Neural progenitor cell (in vitro differentiated cells): ENCODE measurements around the gene CYP39A1.

Experiments
- EZH2 ChIP-seq: fragments of 200-600 bp; sonication (generic); IDR thresholded peaks from 2 replicates; pipeline ENCODE4 v1.6.1; 2017; ENCODE audit warnings: antibody characterized with exemption, mild to moderate bottlenecking, moderate library complexity
- EZH2phosphoT487 ChIP-seq: fragments of 200-600 bp; sonication (generic); IDR thresholded peaks from 2 replicates; pipeline ENCODE4 v1.6.1; 2017; ENCODE audit warnings: antibody characterized with exemption
- TF ChIP-seq, protein P1 (sequence below): fragments of 200-600 bp; sonication (generic); IDR thresholded peaks from 2 replicates; pipeline ENCODE4 v1.5.1; 2017; ENCODE audit warnings: antibody characterized with exemption, mild to moderate bottlenecking

- TF ChIP-seq, protein P1, sequence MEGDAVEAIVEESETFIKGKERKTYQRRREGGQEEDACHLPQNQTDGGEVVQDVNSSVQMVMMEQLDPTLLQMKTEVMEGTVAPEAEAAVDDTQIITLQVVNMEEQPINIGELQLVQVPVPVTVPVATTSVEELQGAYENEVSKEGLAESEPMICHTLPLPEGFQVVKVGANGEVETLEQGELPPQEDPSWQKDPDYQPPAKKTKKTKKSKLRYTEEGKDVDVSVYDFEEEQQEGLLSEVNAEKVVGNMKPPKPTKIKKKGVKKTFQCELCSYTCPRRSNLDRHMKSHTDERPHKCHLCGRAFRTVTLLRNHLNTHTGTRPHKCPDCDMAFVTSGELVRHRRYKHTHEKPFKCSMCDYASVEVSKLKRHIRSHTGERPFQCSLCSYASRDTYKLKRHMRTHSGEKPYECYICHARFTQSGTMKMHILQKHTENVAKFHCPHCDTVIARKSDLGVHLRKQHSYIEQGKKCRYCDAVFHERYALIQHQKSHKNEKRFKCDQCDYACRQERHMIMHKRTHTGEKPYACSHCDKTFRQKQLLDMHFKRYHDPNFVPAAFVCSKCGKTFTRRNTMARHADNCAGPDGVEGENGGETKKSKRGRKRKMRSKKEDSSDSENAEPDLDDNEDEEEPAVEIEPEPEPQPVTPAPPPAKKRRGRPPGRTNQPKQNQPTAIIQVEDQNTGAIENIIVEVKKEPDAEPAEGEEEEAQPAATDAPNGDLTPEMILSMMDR, result no peak
- TF ChIP-seq EZH2 (no peak), EZH2phosphoT487 (no peak)
These were observed 46.3 kb downstream of the CYP39A1 start for GRCh38 chr6:46606338-46606737.
